KMS-11 (cell line): ENCODE results near the gene EFNB2.

Source experiments
- H2AFZ ChIP-seq: fragments of 200-600 bp; sonication (generic); 2 replicates; pipeline ENCODE4 v1.6.1; 2016; ENCODE audit warnings: antibody characterized with exemption, mixed run types, low read depth
- H3K27ac ChIP-seq: fragments of 200-600 bp; sonication (generic); 2 replicates; pipeline ENCODE4 v1.6.1; 2016; ENCODE audit warnings: mild to moderate bottlenecking, mixed run types
- H3K27me3 ChIP-seq: fragments of 200-600 bp; sonication (generic); 2 replicates; pipeline ENCODE4 v1.6.1; 2017; ENCODE audit warnings: mild to moderate bottlenecking, low read depth, mixed run types, moderate library complexity; ENCODE audit not compliant: insufficient read depth
- H3K36me3 ChIP-seq: fragments of 200-600 bp; sonication (generic); 2 replicates; pipeline ENCODE4 v1.6.1; 2017; ENCODE audit warnings: mild to moderate bottlenecking, mixed run types; ENCODE audit not compliant: insufficient read depth
- H3K4me1 ChIP-seq: fragments of 200-600 bp; sonication (generic); 2 replicates; pipeline ENCODE4 v1.6.1; 2016; ENCODE audit warnings: mild to moderate bottlenecking, low read depth, mixed run types; ENCODE audit not compliant: poor library complexity, severe bottlenecking
- H3K4me2 ChIP-seq: fragments of 200-600 bp; sonication (generic); 2 replicates; pipeline ENCODE4 v1.7.0; 2016; ENCODE audit warnings: mild to moderate bottlenecking, mixed run types
- H3K4me3 ChIP-seq: fragments of 200-600 bp; sonication (generic); IDR thresholded peaks from 2 replicates; pipeline ENCODE4 v1.6.1; 2017; ENCODE audit warnings: low read depth, low read length, mixed read lengths; ENCODE audit not compliant: insufficient read depth
- H3K79me2 ChIP-seq: fragments of 200-600 bp; sonication (generic); 2 replicates; pipeline ENCODE4 v1.6.1; 2016; ENCODE audit warnings: low read depth, mixed run types; ENCODE audit not compliant: insufficient read depth
- H3K9ac ChIP-seq: fragments of 200-600 bp; sonication (generic); 2 replicates; pipeline ENCODE4 v1.6.1; 2016; ENCODE audit warnings: mild to moderate bottlenecking, mixed run types
- H4K20me1 ChIP-seq: fragments of 200-600 bp; sonication (generic); 2 replicates; pipeline ENCODE4 v1.6.1; 2016; ENCODE audit warnings: mild to moderate bottlenecking, mixed run types; ENCODE audit not compliant: insufficient read depth
- TF ChIP-seq, protein P1 (sequence below): fragments of 200-600 bp; sonication (generic); conservative IDR thresholded peaks from 2 replicates; pipeline ENCODE4 v1.6.1; 2017; ENCODE audit warnings: low read depth, mild to moderate bottlenecking, antibody characterized with exemption, low read length, moderate library complexity, mixed read lengths

The EFNB2 gene

DNA sequence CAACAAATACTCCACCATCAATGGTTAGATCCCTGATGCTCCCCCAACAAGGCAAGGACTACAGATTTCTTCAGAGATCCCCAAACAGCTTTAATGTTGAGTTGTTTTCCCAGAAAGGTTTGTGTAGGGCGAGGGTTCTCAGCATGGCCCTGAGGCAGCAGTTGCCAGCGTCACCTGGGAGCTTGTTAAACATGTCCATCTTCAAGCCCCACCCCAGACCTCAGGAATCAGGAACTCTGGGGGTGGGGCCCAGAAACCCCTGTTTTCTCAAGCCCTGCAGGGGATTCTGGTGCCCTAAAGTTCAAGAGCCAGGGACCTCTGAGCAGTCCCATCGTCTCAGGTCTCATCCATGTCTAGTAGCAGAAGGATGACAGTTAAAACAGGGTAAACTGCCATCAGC lies 9.6 kb downstream of the EFNB2 start:
- no peaks in the 10 kb centered on the region for H3K4me1 ChIP-seq
- H3K4me2 ChIP-seq, result no peak overlapping the region
- no peak overlapping the region for H3K4me3 ChIP-seq
- TF ChIP-seq, protein P1, sequence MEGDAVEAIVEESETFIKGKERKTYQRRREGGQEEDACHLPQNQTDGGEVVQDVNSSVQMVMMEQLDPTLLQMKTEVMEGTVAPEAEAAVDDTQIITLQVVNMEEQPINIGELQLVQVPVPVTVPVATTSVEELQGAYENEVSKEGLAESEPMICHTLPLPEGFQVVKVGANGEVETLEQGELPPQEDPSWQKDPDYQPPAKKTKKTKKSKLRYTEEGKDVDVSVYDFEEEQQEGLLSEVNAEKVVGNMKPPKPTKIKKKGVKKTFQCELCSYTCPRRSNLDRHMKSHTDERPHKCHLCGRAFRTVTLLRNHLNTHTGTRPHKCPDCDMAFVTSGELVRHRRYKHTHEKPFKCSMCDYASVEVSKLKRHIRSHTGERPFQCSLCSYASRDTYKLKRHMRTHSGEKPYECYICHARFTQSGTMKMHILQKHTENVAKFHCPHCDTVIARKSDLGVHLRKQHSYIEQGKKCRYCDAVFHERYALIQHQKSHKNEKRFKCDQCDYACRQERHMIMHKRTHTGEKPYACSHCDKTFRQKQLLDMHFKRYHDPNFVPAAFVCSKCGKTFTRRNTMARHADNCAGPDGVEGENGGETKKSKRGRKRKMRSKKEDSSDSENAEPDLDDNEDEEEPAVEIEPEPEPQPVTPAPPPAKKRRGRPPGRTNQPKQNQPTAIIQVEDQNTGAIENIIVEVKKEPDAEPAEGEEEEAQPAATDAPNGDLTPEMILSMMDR, result no peak
- no peaks in the 10 kb centered on the region for H3K79me2 ChIP-seq
- no peak overlapping the region for H3K27ac ChIP-seq
- no peaks in the 10 kb centered on the region for H4K20me1 ChIP-seq
- no peak overlapping the region for H3K9ac ChIP-seq
- H3K27me3 ChIP-seq, result no peaks in the 10 kb centered on the region
- H2AFZ ChIP-seq, result no peak overlapping the region
- no peaks in the 10 kb centered on the region for H3K36me3 ChIP-seq

DNA sequence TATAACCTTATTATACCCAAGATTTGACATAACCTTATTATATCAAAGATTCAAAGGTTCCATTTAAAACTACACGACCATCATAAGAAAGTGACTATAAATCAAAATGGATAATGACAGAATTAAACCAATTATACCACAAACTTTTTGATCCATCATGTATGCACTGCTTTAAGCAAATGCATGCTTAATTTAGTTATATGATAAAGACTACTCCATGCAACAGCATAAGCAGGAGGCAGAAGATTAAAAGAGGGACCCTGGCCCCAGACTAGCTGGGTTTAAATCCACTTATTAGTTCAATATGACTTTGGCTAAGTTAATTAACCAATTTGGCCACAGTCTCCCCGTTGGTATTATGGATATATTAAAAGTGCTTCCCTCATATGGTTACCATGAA lies 11.4 kb downstream of the EFNB2 start:
- H3K36me3 ChIP-seq, result no peaks in the 10 kb centered on the region
- no peak overlapping the region for H3K9ac ChIP-seq
- H4K20me1 ChIP-seq, result no peaks in the 10 kb centered on the region
- no peaks in the 10 kb centered on the region for H3K79me2 ChIP-seq
- no peak overlapping the region for H3K4me3 ChIP-seq
- H3K4me2 ChIP-seq, result no peak overlapping the region
- H3K27ac ChIP-seq, result no peak overlapping the region
- no peaks in the 10 kb centered on the region for H3K4me1 ChIP-seq
- TF ChIP-seq, protein P1, result no peak
- H3K27me3 ChIP-seq, result no peaks in the 10 kb centered on the region
- no peak overlapping the region for H2AFZ ChIP-seq

DNA sequence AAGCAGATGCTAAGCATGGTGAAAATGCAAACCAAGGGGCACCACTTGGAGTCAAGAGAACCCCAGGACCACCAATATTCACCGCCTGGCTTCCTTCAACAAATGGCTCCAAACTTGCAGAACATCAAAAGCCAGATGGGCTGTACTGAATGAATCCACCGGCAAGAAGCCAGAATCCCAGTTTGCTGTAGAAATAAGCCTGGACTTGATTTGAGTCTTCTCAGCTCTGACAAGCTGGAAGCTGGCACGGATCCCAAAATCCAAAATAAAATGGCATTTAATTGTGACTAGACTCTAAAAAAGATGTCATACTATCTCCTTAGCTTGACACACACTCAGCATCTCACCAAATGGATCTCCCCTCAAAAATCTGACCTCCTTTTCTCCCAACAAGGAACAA lies 11.9 kb downstream of the EFNB2 start:
- H2AFZ ChIP-seq, result no peak overlapping the region
- H3K4me1 ChIP-seq, result no peaks in the 10 kb centered on the region
- H3K79me2 ChIP-seq, result no peaks in the 10 kb centered on the region
- no peak overlapping the region for H3K4me2 ChIP-seq
- H3K9ac ChIP-seq, result no peak overlapping the region
- TF ChIP-seq, protein P1, result no peak
- H3K27me3 ChIP-seq, result no peaks in the 10 kb centered on the region
- no peaks in the 10 kb centered on the region for H3K36me3 ChIP-seq
- no peaks in the 10 kb centered on the region for H4K20me1 ChIP-seq
- H3K27ac ChIP-seq, result no peak overlapping the region
- H3K4me3 ChIP-seq, result no peak overlapping the region

DNA sequence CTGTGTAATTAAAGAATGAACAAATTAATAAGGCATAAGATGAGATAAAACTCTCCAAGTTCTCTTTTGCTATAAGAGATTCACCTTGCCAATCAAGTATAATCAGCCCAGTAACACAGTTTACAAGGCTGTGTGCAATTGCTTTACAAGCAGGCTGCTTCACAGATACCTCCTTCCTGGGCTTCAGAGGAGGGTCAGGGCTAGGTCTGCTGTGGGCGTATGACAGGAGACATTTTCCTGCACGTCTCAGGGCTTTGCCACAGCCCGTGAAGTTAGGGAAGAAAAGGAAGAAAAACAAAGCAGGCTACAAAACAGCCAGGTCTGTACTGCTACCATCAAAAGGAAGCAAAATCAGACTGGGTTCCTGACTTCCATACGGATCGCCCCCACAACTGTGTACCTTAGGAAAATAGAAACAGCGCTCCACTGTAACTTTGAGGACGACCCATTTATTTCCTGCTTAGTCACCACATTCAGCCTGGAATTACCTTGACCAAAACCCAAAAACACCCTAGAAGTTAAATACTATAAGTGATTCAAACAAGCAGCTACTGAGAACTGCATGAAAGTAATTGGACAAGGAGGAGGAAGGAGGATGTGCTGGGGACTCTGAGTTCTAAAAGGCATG lies 12.4 kb downstream of the EFNB2 start:
- Histone ChIP-seq H3K4me3 (no peak overlapping the region), H3K36me3 (no peaks in the 10 kb centered on the region), H3K9ac (no peak overlapping the region), H3K27ac (no peak overlapping the region), H3K79me2 (no peaks in the 10 kb centered on the region), H4K20me1 (no peaks in the 10 kb centered on the region), H3K4me1 (no peaks in the 10 kb centered on the region), H2AFZ (no peak overlapping the region), H3K4me2 (no peak overlapping the region), H3K27me3 (no peaks in the 10 kb centered on the region)
- TF ChIP-seq, protein P1, result no peak
